A673 (cell line): ENCODE data around the gene KRTAP3-2.

ENCODE experiments used
- EZH2 ChIP-seq: fragments of 200-600 bp; sonication (generic); IDR thresholded peaks from 2 replicates; pipeline ENCODE4 v1.6.1; 2017; ENCODE audit warnings: borderline replicate concordance, low read depth, mild to moderate bottlenecking, mixed read lengths, antibody characterized with exemption, low read length; ENCODE audit not compliant: poor library complexity, severe bottlenecking
- TF ChIP-seq, protein P1 (sequence below): fragments of 300-800, 200-600 bp; sonication (generic); conservative IDR thresholded peaks from 2 replicates; pipeline ENCODE4 v1.5.1; 2017; ENCODE audit warnings: low read depth, mild to moderate bottlenecking, antibody characterized with exemption, low read length, moderate library complexity, mixed read lengths

DNA sequence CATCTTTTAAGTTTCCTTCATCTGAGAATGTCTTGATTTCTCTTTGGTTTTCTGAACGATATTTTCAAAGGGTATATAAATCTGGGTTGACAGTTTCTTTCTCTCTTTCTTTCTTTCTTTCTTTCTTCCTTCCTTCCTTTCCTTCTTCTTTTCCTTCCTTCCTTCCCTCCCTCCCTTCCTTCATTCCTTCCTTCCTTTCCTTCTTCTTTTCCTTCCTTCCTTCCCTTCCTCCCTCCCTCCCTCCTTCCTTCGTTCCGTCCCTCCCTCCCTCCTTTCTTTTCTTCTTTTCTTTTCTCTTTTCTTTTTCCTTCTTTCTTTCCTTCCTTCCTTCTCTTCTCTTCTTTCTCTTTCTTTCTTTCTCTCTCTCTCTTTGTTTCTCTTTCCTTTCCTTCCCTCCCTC is 25.3 kb downstream of the KRTAP3-2 start:
- TF ChIP-seq, protein P1, sequence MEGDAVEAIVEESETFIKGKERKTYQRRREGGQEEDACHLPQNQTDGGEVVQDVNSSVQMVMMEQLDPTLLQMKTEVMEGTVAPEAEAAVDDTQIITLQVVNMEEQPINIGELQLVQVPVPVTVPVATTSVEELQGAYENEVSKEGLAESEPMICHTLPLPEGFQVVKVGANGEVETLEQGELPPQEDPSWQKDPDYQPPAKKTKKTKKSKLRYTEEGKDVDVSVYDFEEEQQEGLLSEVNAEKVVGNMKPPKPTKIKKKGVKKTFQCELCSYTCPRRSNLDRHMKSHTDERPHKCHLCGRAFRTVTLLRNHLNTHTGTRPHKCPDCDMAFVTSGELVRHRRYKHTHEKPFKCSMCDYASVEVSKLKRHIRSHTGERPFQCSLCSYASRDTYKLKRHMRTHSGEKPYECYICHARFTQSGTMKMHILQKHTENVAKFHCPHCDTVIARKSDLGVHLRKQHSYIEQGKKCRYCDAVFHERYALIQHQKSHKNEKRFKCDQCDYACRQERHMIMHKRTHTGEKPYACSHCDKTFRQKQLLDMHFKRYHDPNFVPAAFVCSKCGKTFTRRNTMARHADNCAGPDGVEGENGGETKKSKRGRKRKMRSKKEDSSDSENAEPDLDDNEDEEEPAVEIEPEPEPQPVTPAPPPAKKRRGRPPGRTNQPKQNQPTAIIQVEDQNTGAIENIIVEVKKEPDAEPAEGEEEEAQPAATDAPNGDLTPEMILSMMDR: no peak
- no peak for TF ChIP-seq EZH2
